SU-DHL-6 (cell line): Measurements from ENCODE around the gene LRP1B.

Source experiments
- H2AFZ ChIP-seq: fragments of 200-600 bp; sonication (generic); 2 replicates; pipeline ENCODE4 v1.6.1; 2014; ENCODE audit warnings: low read depth, mild to moderate bottlenecking, moderate library complexity, mixed read lengths, antibody characterized with exemption, low read length; ENCODE audit not compliant: severe bottlenecking
- H3F3A ChIP-seq: fragments of 200-600 bp; shearing (Covaris generic); 2 replicates; pipeline ENCODE4 v1.6.0; 2016; ENCODE audit warnings: antibody characterized with exemption, mild to moderate bottlenecking; ENCODE audit not compliant: insufficient read depth
- H3K27ac ChIP-seq: fragments of 200-600 bp; sonication (generic); 2 replicates; pipeline ENCODE4 v1.5.1; 2016; ENCODE audit warnings: low read depth, mild to moderate bottlenecking, low read length, moderate library complexity, mixed read lengths
- H3K27me3 ChIP-seq: fragments of 200-600 bp; sonication (generic), shearing (Covaris generic); 2 replicates; pipeline ENCODE4 v1.6.0; 2014; ENCODE audit warnings: mild to moderate bottlenecking, low read length
- H3K36me3 ChIP-seq: fragments of 200-600 bp; sonication (generic); 2 replicates; pipeline ENCODE4 v1.6.1; 2014; ENCODE audit warnings: mild to moderate bottlenecking, low read length, mixed read lengths
- H3K4me2 ChIP-seq: fragments of 300-600, 200-600 bp; shearing (Covaris generic), sonication (generic); 2 replicates; pipeline ENCODE4 v1.6.0; 2014; ENCODE audit warnings: low read length, low read depth, mild to moderate bottlenecking; ENCODE audit not compliant: poor library complexity, severe bottlenecking
- H3K4me3 ChIP-seq: fragments of 200-600 bp; sonication (generic); 2 replicates; pipeline ENCODE4 v1.5.1; 2014; ENCODE audit warnings: antibody characterized with exemption, low read length, mild to moderate bottlenecking, mixed read lengths; ENCODE audit not compliant: insufficient read depth, poor library complexity, severe bottlenecking
- H3K79me2 ChIP-seq: fragments of 200-600 bp; sonication (generic); 2 replicates; pipeline ENCODE4 v1.6.1; 2014; ENCODE audit warnings: mild to moderate bottlenecking, low read length, moderate library complexity; ENCODE audit not compliant: insufficient read depth
- H3K9ac ChIP-seq: fragments of 200-600 bp; sonication (generic); 2 replicates; pipeline ENCODE4 v1.7.0; 2014; ENCODE audit warnings: mild to moderate bottlenecking, low read length
- H3K9me2 ChIP-seq: fragments of 200-600 bp; sonication (generic); replicated peaks from 2 replicates; pipeline ENCODE4 v1.6.1; 2014; ENCODE audit warnings: low read length; ENCODE audit not compliant: insufficient read depth
- H3K9me3 ChIP-seq: fragments of 200-600 bp; sonication (generic); 2 replicates; pipeline ENCODE4 v1.6.1; 2014; ENCODE audit warnings: low read length, mixed read lengths; ENCODE audit not compliant: insufficient read depth
- H4K20me1 ChIP-seq: fragments of 200-600 bp; sonication (generic); 2 replicates; pipeline ENCODE4 v1.6.1; 2014; ENCODE audit warnings: low read depth, mild to moderate bottlenecking, antibody characterized with exemption, low read length, moderate library complexity, mixed read lengths
- EZH2phosphoT487 ChIP-seq: fragments of 200-600 bp; sonication (generic), shearing (Covaris generic); conservative IDR thresholded peaks from 2 replicates; pipeline ENCODE4 v1.6.1; 2018; ENCODE audit warnings: mild to moderate bottlenecking, antibody characterized with exemption, low read length, moderate library complexity, mixed read lengths
- TF ChIP-seq, protein P1 (sequence below): fragments of 200-600 bp; sonication (generic); IDR thresholded peaks from one replicate; pipeline ENCODE4 v1.5.1; 2017; ENCODE audit warnings: antibody characterized with exemption, mild to moderate bottlenecking, low read length, moderate library complexity; ENCODE audit not compliant: insufficient read depth, poor library complexity, severe bottlenecking

LRP1B gene

DNA sequence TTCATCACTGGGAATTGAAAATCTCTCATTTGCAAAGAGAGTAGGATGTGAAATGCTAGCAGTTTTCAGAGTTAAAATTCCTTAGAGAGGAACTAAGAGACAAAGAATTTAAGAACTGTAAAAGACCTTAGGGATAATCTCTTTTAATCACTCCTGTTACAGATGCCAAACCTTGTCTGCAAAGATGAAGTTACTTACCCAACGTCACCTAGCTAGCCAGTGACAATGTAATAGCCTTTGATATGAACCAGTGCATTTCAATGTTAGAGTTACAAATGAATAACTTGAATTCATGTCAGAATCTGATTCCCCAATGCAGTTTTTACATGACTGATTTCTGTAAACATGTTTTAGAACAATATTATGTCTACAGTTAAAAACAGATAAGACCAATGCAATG is 190.1 kb downstream of the LRP1B start:
- Histone ChIP-seq H4K20me1 (no peaks in the 10 kb centered on the region), H3K9ac (no peak overlapping the region), H3K4me2 (no peak overlapping the region)

DNA sequence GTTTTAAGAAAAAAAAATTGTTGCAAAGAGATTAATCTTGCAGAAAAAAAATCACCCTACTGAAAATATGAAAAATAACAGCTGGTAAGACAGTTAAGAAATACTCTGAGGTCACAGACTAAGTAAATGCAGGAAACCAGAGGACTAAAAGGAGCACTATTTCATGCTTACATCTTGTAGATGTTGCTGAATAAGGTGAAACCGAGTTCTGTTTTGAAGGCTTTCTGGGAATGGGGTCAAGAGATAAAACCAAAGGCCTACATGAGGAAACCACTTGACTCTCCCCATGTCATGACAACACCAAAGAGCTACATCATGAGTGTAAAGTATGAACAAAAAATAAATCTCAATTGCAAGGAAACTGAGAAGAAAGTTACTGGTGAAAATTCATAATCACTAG is 197.6 kb downstream of the LRP1B start:
- Histone ChIP-seq H3K79me2 (no peaks in the 10 kb centered on the region), H4K20me1 (no peaks in the 10 kb centered on the region), H2AFZ (no peak overlapping the region), H3F3A (no peaks in the 10 kb centered on the region), H3K9me2 (no peaks in the 10 kb centered on the region), H3K27me3 (no peaks in the 10 kb centered on the region), H3K9ac (no peak overlapping the region), H3K4me2 (no peak overlapping the region), H3K4me3 (no peak overlapping the region), H3K9me3 (no peaks in the 10 kb centered on the region), H3K36me3 (no peaks in the 10 kb centered on the region), H3K27ac (no peak overlapping the region)
- TF ChIP-seq, protein P1, sequence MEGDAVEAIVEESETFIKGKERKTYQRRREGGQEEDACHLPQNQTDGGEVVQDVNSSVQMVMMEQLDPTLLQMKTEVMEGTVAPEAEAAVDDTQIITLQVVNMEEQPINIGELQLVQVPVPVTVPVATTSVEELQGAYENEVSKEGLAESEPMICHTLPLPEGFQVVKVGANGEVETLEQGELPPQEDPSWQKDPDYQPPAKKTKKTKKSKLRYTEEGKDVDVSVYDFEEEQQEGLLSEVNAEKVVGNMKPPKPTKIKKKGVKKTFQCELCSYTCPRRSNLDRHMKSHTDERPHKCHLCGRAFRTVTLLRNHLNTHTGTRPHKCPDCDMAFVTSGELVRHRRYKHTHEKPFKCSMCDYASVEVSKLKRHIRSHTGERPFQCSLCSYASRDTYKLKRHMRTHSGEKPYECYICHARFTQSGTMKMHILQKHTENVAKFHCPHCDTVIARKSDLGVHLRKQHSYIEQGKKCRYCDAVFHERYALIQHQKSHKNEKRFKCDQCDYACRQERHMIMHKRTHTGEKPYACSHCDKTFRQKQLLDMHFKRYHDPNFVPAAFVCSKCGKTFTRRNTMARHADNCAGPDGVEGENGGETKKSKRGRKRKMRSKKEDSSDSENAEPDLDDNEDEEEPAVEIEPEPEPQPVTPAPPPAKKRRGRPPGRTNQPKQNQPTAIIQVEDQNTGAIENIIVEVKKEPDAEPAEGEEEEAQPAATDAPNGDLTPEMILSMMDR, result no peak
- TF ChIP-seq EZH2phosphoT487, result no peak

More for the DNA sequence above, 190.1 kb downstream of the LRP1B start:
- Histone ChIP-seq H3K9me2 (no peaks in the 10 kb centered on the region), H3K9me3 (no peaks in the 10 kb centered on the region), H3K27me3 (no peaks in the 10 kb centered on the region), H3K27ac (no peak overlapping the region), H3K4me3 (no peak overlapping the region), H3K79me2 (no peaks in the 10 kb centered on the region), H2AFZ (no peak overlapping the region), H3F3A (no peaks in the 10 kb centered on the region), H3K36me3 (no peaks in the 10 kb centered on the region)
- TF ChIP-seq, protein P1, result no peak
- TF ChIP-seq EZH2phosphoT487, result no peak

DNA sequence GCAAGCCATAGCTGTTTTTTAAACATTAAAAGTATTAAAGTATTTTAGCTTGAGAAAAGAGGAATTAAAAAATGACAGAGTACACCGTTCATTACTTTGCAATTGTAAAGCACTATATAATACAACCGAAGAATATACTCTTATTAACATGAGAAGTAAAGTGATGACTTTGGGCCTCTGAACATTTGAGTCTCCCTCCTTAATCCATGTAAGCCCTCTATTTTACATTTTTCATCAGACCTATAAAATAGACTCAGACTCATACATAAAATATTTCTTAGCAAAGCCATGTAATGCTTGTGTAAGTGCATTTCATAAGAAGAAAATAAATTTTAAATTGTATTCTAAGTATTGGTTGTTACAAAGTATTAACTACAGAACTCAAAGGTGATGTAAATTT is 198.6 kb downstream of the LRP1B start:
- TF ChIP-seq, protein P1, result no peak
- no peak for TF ChIP-seq EZH2phosphoT487
- H2AFZ ChIP-seq, result no peak overlapping the region
- no peak overlapping the region for H3K9ac ChIP-seq
- no peak overlapping the region for H3K4me2 ChIP-seq
- no peaks in the 10 kb centered on the region for H3K9me3 ChIP-seq
- no peak overlapping the region for H3K27ac ChIP-seq
- no peaks in the 10 kb centered on the region for H3K27me3 ChIP-seq
- H4K20me1 ChIP-seq, result no peaks in the 10 kb centered on the region
- H3K36me3 ChIP-seq, result no peaks in the 10 kb centered on the region
- no peaks in the 10 kb centered on the region for H3K9me2 ChIP-seq
- no peaks in the 10 kb centered on the region for H3F3A ChIP-seq
- no peaks in the 10 kb centered on the region for H3K79me2 ChIP-seq
- no peak overlapping the region for H3K4me3 ChIP-seq
